Activated gamma-delta T cell (primary cell): Measurements from ENCODE around the gene FCRL1.

ENCODE experiments used
- DNase-seq: peaks from one replicate; lab custom pipeline; 2025; lab: John Stamatoyannopoulos, UW

Gene FCRL1

GRCh38 chr1:157799996-157800395 lies 19.9 kb downstream of the FCRL1 start:
- no peak for DNase-seq

GRCh38 chr1:157798211-157798610 lies 21.7 kb downstream of the FCRL1 start:
- no peak for DNase-seq

GRCh38 chr1:157785248-157785647 lies 34.7 kb downstream of the FCRL1 start:
- DNase-seq: no peak

GRCh38 chr1:157784801-157785200 lies 35.1 kb downstream of the FCRL1 start:
- DNase-seq: no peak

- no peak for DNase-seq
These were observed 37.0 kb downstream of the FCRL1 start for GRCh38 chr1:157782931-157783330.

- no peak for DNase-seq
These were observed 38.9 kb downstream of the FCRL1 start for GRCh38 chr1:157781048-157781447.

GRCh38 chr1:157776971-157777391 lies 42.9 kb downstream of the FCRL1 start, which contains the start of gene FCRL2:
Gene FCRL2 (minus strand): TSS chr1:157777132. CDS start chr1:157777073, 59 bp downstream.
- no peak for DNase-seq

GRCh38 chr1:157775101-157775870 lies 44.6 kb downstream of the FCRL1 start:
- no peak for DNase-seq

GRCh38 chr1:157774412-157774811 lies 45.5 kb downstream of the FCRL1 start:
- DNase-seq: no peak

GRCh38 chr1:157773493-157774350 lies 46.2 kb downstream of the FCRL1 start:
- DNase-seq: no peak

- DNase-seq: no peak
These were observed 48.1 kb downstream of the FCRL1 start for GRCh38 chr1:157771661-157772425.

- DNase-seq: no peak
These were observed 49.4 kb downstream of the FCRL1 start for GRCh38 chr1:157770442-157771043.

GRCh38 chr1:157766792-157767191 lies 53.1 kb downstream of the FCRL1 start:
- no peak for DNase-seq

- DNase-seq: no peak
These were observed 61.9 kb downstream of the FCRL1 start for GRCh38 chr1:157758018-157758417.

- no peak for DNase-seq
These were observed 66.3 kb downstream of the FCRL1 start for GRCh38 chr1:157753611-157754010.

- DNase-seq: no peak
These were observed 68.6 kb downstream of the FCRL1 start for GRCh38 chr1:157751283-157751682.

- DNase-seq: no peak
These were observed 71.6 kb downstream of the FCRL1 start for GRCh38 chr1:157748262-157748817.
